T-helper 1 cell (primary cell): ENCODE results near the gene OPN1MW.
"Not testable (repeated sequence)": the region's sequence is repeated elsewhere in the genome, so short reads cannot be mapped to it uniquely, and the experiment has no call there.

ENCODE experiments used
- DNase-seq, 5 donors: peaks; one replicate each; pipeline ENCODE4 v3.0.0-alpha.2; 2012 to 2020

OPN1MW gene

DNA sequence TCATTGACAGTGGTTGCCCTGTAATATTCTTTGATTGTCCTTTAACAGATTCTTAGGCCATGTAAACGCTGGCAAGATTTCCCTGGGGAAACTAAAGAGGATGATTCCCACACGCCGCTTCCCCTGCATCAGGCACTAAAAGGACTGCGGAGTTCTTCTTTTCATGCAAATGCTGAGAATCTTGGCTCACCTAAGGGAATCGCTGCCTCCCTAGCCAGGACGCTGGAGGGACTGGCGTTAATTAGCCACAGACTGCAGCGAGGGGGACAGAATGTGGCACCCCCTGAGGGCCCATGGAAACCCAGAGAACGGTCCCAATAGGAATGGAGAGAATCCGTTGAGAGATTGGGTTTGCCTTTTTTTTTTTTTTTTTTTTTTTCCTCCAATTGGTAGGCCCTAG is 29.1 kb downstream of the OPN1MW start:
- DNase-seq: not testable (repeated sequence)

DNA sequence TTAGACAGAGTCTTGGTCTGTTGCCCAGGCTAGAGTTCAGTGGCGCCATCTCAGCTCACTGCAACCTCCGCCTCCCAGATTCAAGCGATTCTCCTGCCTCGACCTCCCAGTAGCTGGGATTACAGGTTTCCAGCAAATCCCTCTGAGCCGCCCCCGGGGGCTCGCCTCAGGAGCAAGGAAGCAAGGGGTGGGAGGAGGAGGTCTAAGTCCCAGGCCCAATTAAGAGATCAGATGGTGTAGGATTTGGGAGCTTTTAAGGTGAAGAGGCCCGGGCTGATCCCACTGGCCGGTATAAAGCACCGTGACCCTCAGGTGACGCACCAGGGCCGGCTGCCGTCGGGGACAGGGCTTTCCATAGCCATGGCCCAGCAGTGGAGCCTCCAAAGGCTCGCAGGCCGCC is 37.1 kb downstream of the OPN1MW start, which contains the start of gene OPN1MW2:
Gene OPN1MW2 (plus strand): TSS at position 301 of the 400 bp plus-strand sequence. CDS start 60 bp downstream, at position 361.
- not testable (repeated sequence) for DNase-seq

DNA sequence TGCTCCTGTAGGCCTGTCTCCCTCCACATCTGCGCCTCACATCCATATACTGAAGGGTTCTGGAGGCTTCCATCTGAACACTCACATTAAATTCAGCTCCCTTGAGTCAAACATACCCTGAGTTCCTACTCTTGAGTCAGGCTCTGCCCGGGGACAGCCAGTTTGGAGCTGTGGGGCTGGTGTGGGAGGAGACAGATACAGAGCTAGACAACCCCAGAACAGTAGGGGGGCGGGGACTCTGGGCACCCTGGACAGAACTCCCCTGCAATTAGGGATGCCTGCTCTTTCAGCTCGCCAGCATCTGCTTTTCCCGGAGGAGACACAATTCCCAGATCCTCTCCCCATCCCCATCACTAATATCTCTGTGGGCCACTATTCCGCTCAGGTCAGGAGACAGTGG is 42.9 kb downstream of the OPN1MW start:
- not testable (repeated sequence) for DNase-seq

DNA sequence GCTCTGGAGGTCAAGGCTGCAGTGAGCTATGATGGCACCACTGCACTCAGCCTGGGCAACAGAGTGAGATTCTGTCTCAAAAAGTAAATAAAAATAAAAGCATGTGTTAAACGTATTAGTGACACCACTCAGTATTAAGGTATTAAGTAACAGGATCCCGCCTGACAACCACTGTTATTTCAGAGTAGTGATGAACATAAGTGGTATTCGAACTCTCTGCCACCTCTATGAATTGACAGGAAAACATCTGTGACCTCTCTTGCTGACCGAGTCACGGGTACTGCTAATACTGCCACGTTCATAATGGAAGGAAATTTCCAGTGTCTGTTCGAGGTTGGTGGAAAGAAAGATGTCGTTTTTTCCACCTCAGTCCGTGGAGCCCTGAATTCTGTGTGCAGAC is 44.3 kb downstream of the OPN1MW start:
- DNase-seq: not testable (repeated sequence)

DNA sequence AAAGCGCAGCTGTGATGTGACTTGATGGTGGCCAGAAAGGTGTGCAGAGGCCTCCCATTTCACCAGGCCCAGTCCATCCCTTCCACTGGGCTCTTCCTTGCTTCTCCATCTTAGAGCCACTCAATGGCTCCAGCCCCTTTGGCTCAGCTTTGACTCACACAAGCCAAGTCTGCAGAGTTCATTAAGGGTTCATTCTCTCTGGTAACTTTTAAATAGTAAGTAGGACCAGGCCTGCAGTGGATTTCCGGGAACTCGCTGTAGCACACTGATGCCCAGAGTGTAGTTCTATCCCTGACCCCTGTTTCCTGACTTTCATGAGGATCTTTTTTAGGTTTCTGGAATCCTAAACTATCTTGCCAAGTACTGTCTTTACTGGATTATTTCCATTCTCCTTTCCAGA is 49.0 kb downstream of the OPN1MW start:
- not testable (repeated sequence) for DNase-seq

DNA sequence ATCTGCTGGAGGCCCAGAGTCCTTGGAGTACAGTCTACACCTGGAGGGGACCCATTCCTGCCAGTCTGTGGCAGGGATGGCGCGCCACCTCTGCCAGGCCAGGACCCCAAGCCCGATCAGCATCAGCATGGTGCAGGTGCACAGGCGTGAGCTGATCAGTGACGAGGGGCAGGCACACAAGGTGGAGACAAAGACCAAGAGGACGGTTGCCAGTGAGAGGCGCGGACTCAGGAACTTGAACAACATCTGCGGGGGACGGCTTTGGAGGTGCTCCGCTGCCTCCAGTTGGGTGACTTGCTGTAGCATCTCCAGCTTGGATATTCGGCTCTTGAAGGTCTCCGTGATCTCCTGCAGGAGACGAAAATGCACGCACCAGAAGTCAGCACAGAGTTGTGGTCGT is 51.2 kb downstream of the OPN1MW start:
- not testable (repeated sequence) for DNase-seq

DNA sequence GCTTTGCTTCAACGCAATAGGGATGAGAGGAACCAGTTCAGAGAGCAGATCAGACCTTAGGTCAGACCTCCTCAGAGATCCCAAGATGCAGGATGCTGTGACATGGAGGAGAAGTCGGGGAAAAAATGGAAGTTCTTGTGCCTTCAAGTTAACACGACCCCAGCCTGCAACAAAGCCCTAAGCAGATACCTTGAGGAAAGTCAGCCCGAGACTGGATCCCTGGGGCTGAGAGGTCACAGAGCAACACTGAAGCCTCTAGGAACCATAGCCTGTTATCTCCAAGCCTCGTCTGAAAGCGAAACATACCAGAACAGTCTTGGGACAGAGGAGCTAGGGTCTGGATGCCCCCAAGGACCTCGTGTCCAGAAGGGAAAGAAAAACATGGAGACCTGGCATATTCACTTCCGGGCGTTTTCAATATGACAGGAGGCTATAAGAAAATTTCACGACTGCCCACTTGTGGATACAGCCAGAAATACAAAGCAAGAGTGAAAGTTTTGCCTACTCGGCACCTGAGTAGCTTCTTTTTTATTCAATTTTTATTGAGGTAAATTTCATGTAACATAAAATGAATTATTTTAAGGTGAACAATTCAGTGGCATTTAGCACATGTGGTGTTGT is 56.7 kb downstream of the OPN1MW start:
- not testable (repeated sequence) for DNase-seq

DNA sequence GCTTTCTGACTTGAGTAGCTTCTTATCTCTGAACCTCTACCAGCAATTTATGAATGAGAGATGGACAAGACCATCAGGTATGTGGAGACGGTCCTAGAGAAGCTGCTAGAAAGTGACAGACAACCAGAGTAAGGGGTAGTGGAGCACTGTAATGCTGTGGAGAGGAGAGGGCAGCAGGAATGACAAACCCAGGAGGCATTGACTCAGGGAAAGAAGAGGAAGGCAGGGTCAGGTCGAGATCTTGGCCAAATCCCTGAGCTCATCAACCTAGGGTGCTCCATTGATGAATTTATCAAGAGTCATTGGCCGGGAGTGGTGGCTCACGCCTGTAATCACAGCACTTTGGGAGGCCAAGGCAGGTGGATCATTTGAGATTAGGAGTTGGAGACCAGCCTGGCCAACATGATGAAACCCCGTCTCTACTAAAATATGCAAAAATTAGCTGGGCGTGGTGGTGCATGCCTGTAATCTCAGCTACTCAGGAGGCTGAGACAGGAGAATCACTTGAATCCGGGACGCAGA is 57.6 kb downstream of the OPN1MW start:
- not testable (repeated sequence) for DNase-seq
